Activated CD4-positive, alpha-beta memory T cell treated with anti-CD3 and anti-CD28 coated beads for 36 hours (primary cell): ENCODE results near the gene UBE2K. TPM values are rescaled to one million over a fixed set of nuclear protein-coding genes. Genes with fewer than 3 reads are reported as not detected.
A peak's percentile ranks its signal among the peaks of the same experiment; 100 is the strongest.
"Not testable (repeated sequence)": the region's sequence is repeated elsewhere in the genome, so short reads cannot be mapped to it uniquely, and the experiment has no call there.

Source experiments
- CTCF ChIA-PET: fragments of 350-600 bp; sonication (Branson Sonifier 250); formaldehyde crosslinking; loops from one replicate; lab custom pipeline; 2021; ENCODE audit warnings: antibody characterized with exemption, inconsistent platforms; lab: Charles Lee
- POLR2A ChIA-PET: fragments of 350-600 bp; sonication (Branson Sonifier 250); formaldehyde crosslinking; loops from one replicate; lab custom pipeline; 2021; ENCODE audit warnings: antibody characterized with exemption; lab: Charles Lee
- DNase-seq: peaks from one replicate; pipeline ENCODE4 v3.0.0-alpha.2; 2020
- H3K27ac Mint-ChIP-seq: one replicate; pipeline ENCODE4 v1.8.0; 2021; ENCODE audit warnings: mixed read lengths
- H3K27me3 Mint-ChIP-seq: one replicate; pipeline ENCODE4 v1.8.0; 2021; ENCODE audit warnings: mixed read lengths
- H3K36me3 Mint-ChIP-seq: one replicate; pipeline ENCODE4 v1.8.0; 2021; ENCODE audit warnings: mixed read lengths
- H3K4me1 Mint-ChIP-seq: one replicate; pipeline ENCODE4 v1.8.0; 2021; ENCODE audit warnings: low read depth, mixed read lengths
- H3K4me3 Mint-ChIP-seq: one replicate; pipeline ENCODE4 v1.8.0; 2021; ENCODE audit warnings: mild to moderate bottlenecking, mixed read lengths
- H3K9me3 Mint-ChIP-seq: one replicate; pipeline ENCODE4 v1.8.0; 2021; ENCODE audit warnings: mixed read lengths
- intact Hi-C: fragments of 100-400 bp; cut with micrococcal nuclease; formaldehyde crosslinking; loops from one replicate; pipeline ENCODE4 v1.15.1; 2023
- total RNA-seq, 2 experiments: library from RNA; stranded (reverse); gene quantifications; one replicate each; pipeline ENCODE4 v1.2.3, GENCODE V29; 2021

Gene UBE2K
- total RNA-seq = 10 to 100 TPM; 81.4 to 83.5 TPM

GRCh38 chr4:39697740-39698423 lies at the start of gene UBE2K:
UBE2K (plus strand) TSS chr4:39698136; CDS start chr4:39698328, 192 bp downstream.
- peak within 1 kb of the TSS; percentile 96 for H3K27ac Mint-ChIP-seq

GRCh38 chr4:39648213-39648612 lies 49.7 kb upstream of the UBE2K start:
- ChIA-PET POLR2A (no interaction called here), CTCF (interaction anchor here (0.7 kb wide), 1 partner anchor 1363 kb away, joined by 3 read pairs; no protein-coding TSS in a partner anchor)
- Mint-ChIP-seq H3K36me3 (no peaks in the 10 kb centered on the region), H3K27me3 (no peaks in the 10 kb centered on the region), H3K4me3 (no peak overlapping the region), H3K27ac (no peak overlapping the region), H3K4me1 (no peaks in the 10 kb centered on the region), H3K9me3 (no peaks in the 10 kb centered on the region)
- intact Hi-C loops = no loop called here
- DNase-seq = no peak

More at GRCh38 chr4:39697740-39698423, at the start of gene UBE2K:
- Mint-ChIP-seq H3K4me3 (peak within 1 kb of the TSS; percentile 96), H3K9me3 (no peaks in the 10 kb centered on the region), H3K4me1 (peaks cover 36% of the 10 kb centered on the region), H3K36me3 (peaks cover 7% of the 10 kb centered on the region), H3K27me3 (no peaks in the 10 kb centered on the region)
- CTCF ChIA-PET = interaction anchor here (0.6 to 1.1 kb wide), 7 partner anchors 11 to 586 kb away, joined by 3 to 5 read pairs (median 3); no protein-coding TSS in a partner anchor
- intact Hi-C loops = loop anchor here (1.0 to 10.0 kb wide), 9 partner anchors 8 to 1144 kb away; partner anchors contain the start of genes LIAS, RHOH, RPL9 and SMIM14
- peak; percentile 92 for DNase-seq
- POLR2A ChIA-PET = interaction anchor here (0.7 to 2.1 kb wide), 8 partner anchors 60 to 358 kb away, joined by 3 to 12 read pairs (median 4); partner anchors contain the start of genes LIAS, RPL9, SMIM14 and UGDH

- Mint-ChIP-seq H3K9me3 (no peaks in the 10 kb centered on the region), H3K27ac (no peak overlapping the region), H3K4me3 (no peak overlapping the region), H3K36me3 (no peaks in the 10 kb centered on the region), H3K27me3 (no peaks in the 10 kb centered on the region), H3K4me1 (no peaks in the 10 kb centered on the region)
- POLR2A ChIA-PET = no interaction called here
- intact Hi-C loops = no loop called here
- CTCF ChIA-PET = interaction anchor here (0.7 kb wide), 1 partner anchor 1362 kb away, joined by 3 read pairs; no protein-coding TSS in a partner anchor
- no peak for DNase-seq
Measured at GRCh38 chr4:39648827-39649558, 48.9 kb upstream of the UBE2K start.

- Mint-ChIP-seq H3K9me3 (no peaks in the 10 kb centered on the region), H3K36me3 (no peaks in the 10 kb centered on the region), H3K27me3 (no peaks in the 10 kb centered on the region), H3K4me3 (no peak overlapping the region), H3K27ac (no peak overlapping the region), H3K4me1 (no peaks in the 10 kb centered on the region)
- ChIA-PET CTCF (no interaction called here), POLR2A (no interaction called here)
- no peak for DNase-seq
- intact Hi-C loops = no loop called here
Measured at GRCh38 chr4:39649639-39650265, 48.2 kb upstream of the UBE2K start.

- POLR2A ChIA-PET, CTCF ChIA-PET, H3K4me3 Mint-ChIP-seq, DNase-seq, H3K27ac Mint-ChIP-seq, H3K4me1 Mint-ChIP-seq, intact Hi-C loops, H3K36me3 Mint-ChIP-seq, H3K27me3 Mint-ChIP-seq, H3K9me3 Mint-ChIP-seq: not testable (repeated sequence)
Measured at GRCh38 chr4:39651586-39651985, 46.4 kb upstream of the UBE2K start.

- Mint-ChIP-seq H3K36me3 (no peaks in the 10 kb centered on the region), H3K9me3 (no peaks in the 10 kb centered on the region), H3K27me3 (no peaks in the 10 kb centered on the region), H3K4me1 (peaks cover 5% of the 10 kb centered on the region), H3K4me3 (no peak overlapping the region), H3K27ac (no peak overlapping the region)
- CTCF ChIA-PET = no interaction called here
- intact Hi-C loops = no loop called here
- POLR2A ChIA-PET = no interaction called here
- DNase-seq = no peak
Measured at GRCh38 chr4:39655211-39655610, 42.7 kb upstream of the UBE2K start.

- intact Hi-C loops = loop anchor here (2.0 kb wide), 1 partner anchor 187 kb away; no protein-coding TSS in a partner anchor
- Mint-ChIP-seq H3K36me3 (no peaks in the 10 kb centered on the region), H3K9me3 (no peaks in the 10 kb centered on the region), H3K27ac (no peak overlapping the region), H3K4me1 (peaks cover 5% of the 10 kb centered on the region), H3K27me3 (no peaks in the 10 kb centered on the region), H3K4me3 (no peak overlapping the region)
- CTCF ChIA-PET = interaction anchor here (0.6 to 1.1 kb wide), 2 partner anchors 187 to 284 kb away, joined by 3 read pairs; no protein-coding TSS in a partner anchor
- POLR2A ChIA-PET = no interaction called here
- DNase-seq = no peak
Measured at GRCh38 chr4:39655876-39656275, 42.1 kb upstream of the UBE2K start.

- H3K4me3 Mint-ChIP-seq, H3K27me3 Mint-ChIP-seq, H3K4me1 Mint-ChIP-seq, H3K27ac Mint-ChIP-seq, H3K36me3 Mint-ChIP-seq, POLR2A ChIA-PET, H3K9me3 Mint-ChIP-seq, DNase-seq: not testable (repeated sequence)
- CTCF ChIA-PET = interaction anchor here (0.6 to 1.1 kb wide), 2 partner anchors 187 to 283 kb away, joined by 3 read pairs; no protein-coding TSS in a partner anchor
- intact Hi-C loops = loop anchor here (2.0 kb wide), 1 partner anchor 188 kb away; no protein-coding TSS in a partner anchor
Measured at GRCh38 chr4:39656638-39657037, 41.3 kb upstream of the UBE2K start.

- H3K9me3 Mint-ChIP-seq = no peaks in the 10 kb centered on the region
- CTCF ChIA-PET = interaction anchor here (1.5 kb wide), 1 partner anchor 188 kb away, joined by 7 read pairs; no protein-coding TSS in a partner anchor
- POLR2A ChIA-PET = no interaction called here
- no peaks in the 10 kb centered on the region for H3K36me3 Mint-ChIP-seq
- intact Hi-C loops = loop anchor here (2.0 kb wide), 1 partner anchor 189 kb away; no protein-coding TSS in a partner anchor
- no peak overlapping the region for H3K4me3 Mint-ChIP-seq
- no peaks in the 10 kb centered on the region for H3K27me3 Mint-ChIP-seq
- peaks cover 5% of the 10 kb centered on the region for H3K4me1 Mint-ChIP-seq
- no peak overlapping the region for H3K27ac Mint-ChIP-seq
- DNase-seq = no peak
Measured at GRCh38 chr4:39657465-39657864, 40.5 kb upstream of the UBE2K start.

- H3K9me3 Mint-ChIP-seq = no peaks in the 10 kb centered on the region
- no peaks in the 10 kb centered on the region for H3K27me3 Mint-ChIP-seq
- no peak overlapping the region for H3K27ac Mint-ChIP-seq
- CTCF ChIA-PET = interaction anchor here (1.5 kb wide), 1 partner anchor 190 kb away, joined by 7 read pairs; no protein-coding TSS in a partner anchor
- peaks cover 5% of the 10 kb centered on the region for H3K4me1 Mint-ChIP-seq
- no peaks in the 10 kb centered on the region for H3K36me3 Mint-ChIP-seq
- intact Hi-C loops = no loop called here
- no peak for DNase-seq
- POLR2A ChIA-PET = no interaction called here
- H3K4me3 Mint-ChIP-seq = no peak overlapping the region
Measured at GRCh38 chr4:39658756-39659155, 39.2 kb upstream of the UBE2K start.

- Mint-ChIP-seq H3K36me3 (no peaks in the 10 kb centered on the region), H3K27me3 (no peaks in the 10 kb centered on the region), H3K4me1 (peaks cover 5% of the 10 kb centered on the region), H3K27ac (no peak overlapping the region), H3K4me3 (no peak overlapping the region), H3K9me3 (no peaks in the 10 kb centered on the region)
- ChIA-PET CTCF (interaction anchor here (1.6 kb wide), 1 partner anchor 191 kb away, joined by 7 read pairs; no protein-coding TSS in a partner anchor), POLR2A (no interaction called here)
- no peak for DNase-seq
- intact Hi-C loops = no loop called here
Measured at GRCh38 chr4:39660045-39660444, 37.9 kb upstream of the UBE2K start.
